Adipocyte (in vitro differentiated cells): ENCODE results near the gene CELA1.
"Not testable (repeated sequence)": the region's sequence is repeated elsewhere in the genome, so short reads cannot be mapped to it uniquely, and the experiment has no call there.

ENCODE experiments used
- DNase-seq: peaks from one replicate; pipeline ENCODE4 v3.0.0-alpha.2; 2015; ENCODE audit warnings: low read depth
- H3K27me3 ChIP-seq: replicated peaks from 2 replicates; pipeline ENCODE4 v1.7.0; 2013; ENCODE audit warnings: mild to moderate bottlenecking, low read length, moderate library complexity; ENCODE audit not compliant: control insufficient read depth, insufficient read depth
- H3K36me3 ChIP-seq: 2 replicates; pipeline ENCODE4 v1.7.0; 2013; ENCODE audit warnings: low read length, mild to moderate bottlenecking, moderate library complexity; ENCODE audit not compliant: control insufficient read depth, insufficient read depth, severe bottlenecking
- H3K4me1 ChIP-seq: 2 replicates; pipeline ENCODE4 v1.7.0; 2013; ENCODE audit warnings: mild to moderate bottlenecking, low read length, moderate library complexity; ENCODE audit not compliant: control insufficient read depth, insufficient read depth
- H3K4me3 ChIP-seq: 2 replicates; pipeline ENCODE4 v1.7.0; 2013; ENCODE audit warnings: mild to moderate bottlenecking, low read length, moderate library complexity
- H3K9ac ChIP-seq: 2 replicates; pipeline ENCODE4 v1.7.0; 2013; ENCODE audit warnings: mild to moderate bottlenecking, low read length, moderate library complexity
- H3K9me3 ChIP-seq: 2 replicates; pipeline ENCODE4 v1.7.0; 2013; ENCODE audit warnings: mild to moderate bottlenecking, low read length, moderate library complexity; ENCODE audit not compliant: control insufficient read depth

CELA1 gene

DNA sequence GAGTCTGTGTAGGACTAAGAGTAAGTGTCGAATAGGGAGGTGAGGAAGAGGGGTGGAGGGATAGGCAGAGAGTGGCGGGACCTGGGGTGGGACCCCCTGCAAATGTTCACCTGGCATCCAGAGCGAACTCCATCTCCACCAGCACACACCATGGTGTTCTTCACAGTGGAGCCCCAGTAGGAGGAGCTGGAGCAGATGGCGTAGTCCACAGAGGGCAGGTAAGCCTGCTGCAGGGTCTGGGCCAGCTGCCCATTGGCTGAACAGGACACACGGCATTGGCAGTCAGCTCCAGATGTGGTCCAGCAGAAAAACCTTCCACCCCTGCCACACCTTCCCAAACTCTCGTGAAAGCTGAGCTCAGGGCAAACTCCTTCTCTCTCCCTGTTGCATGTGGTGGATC, 6.7 kb downstream of the CELA1 start:
- no peak overlapping the region for H3K9ac ChIP-seq
- H3K4me3 ChIP-seq: no peak overlapping the region
- H3K4me1 ChIP-seq: peaks cover 3% of the 10 kb centered on the region
- no peaks in the 10 kb centered on the region for H3K9me3 ChIP-seq
- no peaks in the 10 kb centered on the region for H3K36me3 ChIP-seq
- H3K27me3 ChIP-seq: no peaks in the 10 kb centered on the region
- DNase-seq: no peak

DNA sequence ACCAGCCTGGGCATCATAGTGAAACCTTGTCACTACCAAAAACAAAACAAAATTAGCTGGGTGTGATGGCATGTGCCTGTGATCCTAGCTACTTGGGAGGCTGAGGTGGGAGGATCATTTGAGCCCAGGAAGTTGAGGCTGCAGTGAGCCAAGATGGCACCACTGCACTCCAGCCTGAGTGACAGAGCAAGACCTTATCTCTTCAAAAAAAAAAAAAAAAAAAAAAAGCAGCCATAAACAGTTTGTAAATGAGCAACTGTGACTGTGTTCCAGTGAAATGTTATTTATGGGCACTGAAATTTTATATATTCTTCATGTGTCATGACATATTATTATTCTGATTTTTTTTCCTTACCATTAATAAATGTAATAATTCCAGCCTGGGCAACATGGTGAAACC, 9.1 kb downstream of the CELA1 start:
- not testable (repeated sequence) for H3K4me3 ChIP-seq, H3K36me3 ChIP-seq, H3K4me1 ChIP-seq, H3K9ac ChIP-seq, H3K27me3 ChIP-seq, H3K9me3 ChIP-seq, DNase-seq

DNA sequence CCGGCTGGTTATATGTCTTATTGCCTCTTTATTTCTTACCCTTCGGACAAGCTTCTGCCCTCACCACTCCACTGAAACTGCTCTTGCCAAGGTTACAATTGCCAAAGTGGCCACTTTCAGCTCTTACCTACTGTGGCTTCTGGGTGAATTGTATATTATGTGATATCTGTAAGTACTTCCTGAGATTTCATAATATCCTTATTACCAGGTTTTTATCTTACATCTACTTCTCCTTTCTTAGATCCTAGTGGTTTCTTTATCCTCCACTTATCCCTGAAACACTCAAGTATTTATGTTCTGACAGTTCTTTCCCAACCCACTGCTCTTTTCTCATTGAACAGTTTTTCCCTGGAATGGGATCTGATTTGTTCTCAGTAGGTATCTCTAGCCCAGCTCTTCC, 10.5 kb downstream of the CELA1 start:
- Histone ChIP-seq H3K27me3 (no peaks in the 10 kb centered on the region), H3K4me3 (no peak overlapping the region), H3K4me1 (no peaks in the 10 kb centered on the region), H3K36me3 (no peaks in the 10 kb centered on the region), H3K9me3 (no peaks in the 10 kb centered on the region), H3K9ac (no peak overlapping the region)
- no peak for DNase-seq

DNA sequence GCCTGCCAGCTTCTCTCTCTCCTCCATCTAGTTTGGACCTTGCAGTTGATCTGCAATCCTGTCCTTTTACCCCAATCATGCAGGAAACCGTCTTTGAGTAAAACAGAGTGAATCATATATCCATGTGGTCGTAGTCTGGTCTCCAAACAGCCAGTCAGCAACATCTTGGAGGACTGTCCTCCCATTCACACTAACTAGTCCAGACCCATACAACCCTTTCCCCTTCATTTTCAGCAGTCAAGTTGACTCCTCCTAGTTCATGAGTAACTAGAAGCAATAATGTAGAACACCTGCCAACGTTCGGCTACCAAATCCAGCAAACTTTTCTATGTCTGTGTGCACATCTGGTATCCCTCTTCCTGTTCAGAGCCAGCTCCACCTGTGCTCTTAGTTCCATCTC, 11.7 kb downstream of the CELA1 start:
- H3K4me3 ChIP-seq: no peak overlapping the region
- DNase-seq: no peak

DNA sequence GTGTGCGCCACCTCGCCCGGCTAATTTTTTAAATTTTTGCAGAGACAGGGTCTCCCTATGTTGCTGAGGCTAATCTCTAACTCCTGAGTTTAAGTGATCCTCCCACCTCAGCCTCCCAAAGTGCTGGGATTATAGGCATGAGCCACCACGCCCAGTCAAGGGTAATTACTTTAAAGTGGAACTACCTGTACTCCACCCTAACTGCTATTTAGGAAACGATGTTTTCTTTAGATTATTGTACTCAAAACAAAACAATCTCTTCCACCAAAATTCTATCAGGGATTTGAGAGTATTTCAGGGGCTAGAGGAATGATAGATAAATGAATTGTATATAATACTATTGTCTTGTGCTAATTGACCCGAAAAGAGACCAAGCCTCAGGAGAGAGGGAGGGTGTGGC, 12.9 kb downstream of the CELA1 start:
- Histone ChIP-seq H3K4me1 (no peaks in the 10 kb centered on the region), H3K4me3 (no peak overlapping the region), H3K27me3 (no peaks in the 10 kb centered on the region), H3K9me3 (no peaks in the 10 kb centered on the region), H3K9ac (no peak overlapping the region), H3K36me3 (no peaks in the 10 kb centered on the region)
- DNase-seq: no peak

More for the DNA sequence above, 11.7 kb downstream of the CELA1 start:
- Histone ChIP-seq H3K9ac (no peak overlapping the region), H3K27me3 (no peaks in the 10 kb centered on the region), H3K9me3 (no peaks in the 10 kb centered on the region), H3K4me1 (no peaks in the 10 kb centered on the region), H3K36me3 (no peaks in the 10 kb centered on the region)

DNA sequence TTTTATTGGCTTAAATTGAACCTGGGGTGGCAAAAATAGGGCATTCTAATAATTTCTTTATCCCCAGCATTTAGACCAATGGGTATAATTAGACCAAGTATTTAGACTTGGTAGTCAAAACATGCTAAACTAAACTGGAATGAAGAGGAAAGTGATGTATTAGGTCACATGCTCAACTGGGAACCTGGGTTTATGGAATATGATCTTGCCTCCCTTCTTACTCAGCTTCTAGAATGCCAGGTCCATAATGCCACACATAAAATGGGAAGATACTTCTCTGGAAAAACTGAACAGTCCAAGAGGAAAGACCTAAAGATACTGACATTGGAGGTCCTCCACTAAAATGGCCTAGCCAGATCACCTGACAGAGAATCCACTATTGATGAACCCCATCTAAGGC, 16.3 kb downstream of the CELA1 start:
- Histone ChIP-seq H3K27me3 (no peaks in the 10 kb centered on the region), H3K4me3 (no peak overlapping the region), H3K4me1 (peaks cover 14% of the 10 kb centered on the region), H3K36me3 (no peaks in the 10 kb centered on the region), H3K9ac (no peak overlapping the region), H3K9me3 (no peaks in the 10 kb centered on the region)
- no peak for DNase-seq

DNA sequence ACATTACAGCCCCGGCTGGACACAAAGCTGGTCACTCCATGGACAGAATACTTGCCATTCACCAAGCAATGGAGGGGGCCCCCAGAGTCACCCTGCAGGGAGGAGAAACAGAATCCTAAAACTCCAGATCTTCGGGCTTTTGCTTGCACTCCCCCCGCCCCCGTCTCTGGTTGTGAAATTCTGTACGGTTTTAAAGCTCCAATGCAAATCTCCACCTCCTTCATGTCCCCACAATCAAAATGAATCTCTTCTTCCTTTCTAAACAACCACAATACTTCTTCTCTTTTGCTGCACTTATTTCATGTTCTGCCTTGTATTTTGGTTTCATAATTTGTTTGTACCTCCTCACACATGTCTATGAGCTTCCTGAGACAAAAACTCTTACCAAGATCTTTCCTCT, 16.7 kb downstream of the CELA1 start:
- Histone ChIP-seq H3K9ac (no peak overlapping the region), H3K4me1 (peaks cover 14% of the 10 kb centered on the region), H3K4me3 (no peak overlapping the region), H3K9me3 (no peaks in the 10 kb centered on the region), H3K36me3 (no peaks in the 10 kb centered on the region), H3K27me3 (no peaks in the 10 kb centered on the region)
- DNase-seq: peak; percentile 32

DNA sequence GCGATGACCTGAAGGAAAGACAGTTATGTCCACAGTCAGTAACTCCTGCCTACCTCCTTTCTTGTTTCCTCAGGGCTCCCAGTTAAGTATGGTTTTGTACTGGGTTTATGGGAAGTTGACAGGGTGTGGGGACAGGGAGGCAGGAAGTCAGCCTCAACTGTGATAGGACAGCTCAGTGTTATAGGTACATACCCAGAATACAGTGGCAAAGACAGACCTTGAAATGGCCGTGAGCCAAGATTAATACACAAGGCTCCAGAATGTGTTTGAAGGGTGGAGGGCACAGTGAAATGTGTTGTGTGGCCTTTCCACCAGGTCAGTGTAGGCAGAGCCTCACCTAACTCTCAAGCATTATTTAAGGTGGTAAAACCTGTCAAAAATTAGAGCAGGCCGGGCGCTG, 17.9 kb downstream of the CELA1 start:
- Histone ChIP-seq H3K4me3 (no peak overlapping the region), H3K9ac (no peak overlapping the region), H3K27me3 (no peaks in the 10 kb centered on the region), H3K36me3 (no peaks in the 10 kb centered on the region), H3K4me1 (peaks cover 14% of the 10 kb centered on the region), H3K9me3 (no peaks in the 10 kb centered on the region)
- no peak for DNase-seq

DNA sequence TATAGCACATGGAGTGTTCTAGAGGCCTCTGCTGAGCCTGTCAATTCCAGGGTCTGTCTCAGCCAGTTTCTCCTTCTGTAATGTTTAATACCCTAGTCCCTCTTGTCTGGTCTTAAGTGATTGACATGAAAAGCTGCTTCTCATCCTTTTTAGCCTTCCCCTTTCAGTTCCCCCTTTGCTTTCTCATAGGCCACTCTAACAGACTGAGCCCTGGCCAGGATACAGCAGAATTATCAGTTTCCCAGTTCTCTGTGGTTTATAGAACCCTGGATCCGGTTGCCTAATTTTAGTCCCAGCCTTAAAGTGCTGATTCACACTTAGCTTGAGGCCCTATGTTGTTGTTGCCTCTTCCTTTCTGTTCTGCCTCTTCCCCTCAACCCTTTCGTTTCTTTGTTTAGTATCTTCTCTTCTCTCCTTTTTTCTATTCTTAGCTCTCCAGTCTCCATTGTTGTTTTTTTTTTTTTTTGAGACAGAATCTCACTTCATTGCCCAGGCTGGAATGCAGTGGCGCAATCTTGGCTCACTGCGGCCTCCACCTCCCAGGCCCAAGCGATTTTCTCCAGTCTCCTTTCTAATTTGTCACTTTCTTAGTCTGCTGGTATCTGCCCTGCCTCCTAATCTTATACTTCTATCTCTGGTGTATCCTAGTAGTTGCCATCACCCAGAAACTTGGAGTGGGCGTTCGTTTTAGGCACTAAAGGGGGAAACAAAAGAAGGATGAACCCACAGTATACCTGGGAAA, 19.6 kb downstream of the CELA1 start:
- peak; percentile 69 for DNase-seq
- Histone ChIP-seq H3K4me1 (peaks cover 14% of the 10 kb centered on the region), H3K36me3 (no peaks in the 10 kb centered on the region), H3K27me3 (no peaks in the 10 kb centered on the region), H3K9ac (peak overlapping the region; percentile 72), H3K9me3 (no peaks in the 10 kb centered on the region), H3K4me3 (no peak overlapping the region)

DNA sequence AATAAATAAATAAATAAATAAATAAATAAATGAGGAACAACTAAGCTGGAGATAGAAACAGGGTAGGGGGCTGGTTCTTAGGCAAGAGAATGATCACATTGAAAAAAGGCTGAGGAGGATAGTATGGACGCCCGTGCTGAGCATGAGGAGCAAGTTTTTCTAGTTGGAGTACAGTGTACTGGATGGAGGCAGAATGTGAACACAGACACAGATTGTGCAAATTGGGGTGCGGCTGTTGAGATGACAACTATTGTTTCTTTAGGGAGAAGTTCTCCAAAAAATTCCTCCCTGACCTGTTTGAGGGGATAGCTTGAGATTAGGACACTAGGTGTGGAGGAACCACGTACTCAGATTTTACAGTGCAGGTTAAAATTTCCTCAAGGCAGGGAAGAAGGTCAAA, 21.5 kb downstream of the CELA1 start:
- Histone ChIP-seq H3K4me1 (peaks cover 23% of the 10 kb centered on the region), H3K9me3 (no peaks in the 10 kb centered on the region), H3K4me3 (no peak overlapping the region), H3K36me3 (no peaks in the 10 kb centered on the region), H3K27me3 (no peaks in the 10 kb centered on the region), H3K9ac (no peak overlapping the region)
- DNase-seq: no peak

DNA sequence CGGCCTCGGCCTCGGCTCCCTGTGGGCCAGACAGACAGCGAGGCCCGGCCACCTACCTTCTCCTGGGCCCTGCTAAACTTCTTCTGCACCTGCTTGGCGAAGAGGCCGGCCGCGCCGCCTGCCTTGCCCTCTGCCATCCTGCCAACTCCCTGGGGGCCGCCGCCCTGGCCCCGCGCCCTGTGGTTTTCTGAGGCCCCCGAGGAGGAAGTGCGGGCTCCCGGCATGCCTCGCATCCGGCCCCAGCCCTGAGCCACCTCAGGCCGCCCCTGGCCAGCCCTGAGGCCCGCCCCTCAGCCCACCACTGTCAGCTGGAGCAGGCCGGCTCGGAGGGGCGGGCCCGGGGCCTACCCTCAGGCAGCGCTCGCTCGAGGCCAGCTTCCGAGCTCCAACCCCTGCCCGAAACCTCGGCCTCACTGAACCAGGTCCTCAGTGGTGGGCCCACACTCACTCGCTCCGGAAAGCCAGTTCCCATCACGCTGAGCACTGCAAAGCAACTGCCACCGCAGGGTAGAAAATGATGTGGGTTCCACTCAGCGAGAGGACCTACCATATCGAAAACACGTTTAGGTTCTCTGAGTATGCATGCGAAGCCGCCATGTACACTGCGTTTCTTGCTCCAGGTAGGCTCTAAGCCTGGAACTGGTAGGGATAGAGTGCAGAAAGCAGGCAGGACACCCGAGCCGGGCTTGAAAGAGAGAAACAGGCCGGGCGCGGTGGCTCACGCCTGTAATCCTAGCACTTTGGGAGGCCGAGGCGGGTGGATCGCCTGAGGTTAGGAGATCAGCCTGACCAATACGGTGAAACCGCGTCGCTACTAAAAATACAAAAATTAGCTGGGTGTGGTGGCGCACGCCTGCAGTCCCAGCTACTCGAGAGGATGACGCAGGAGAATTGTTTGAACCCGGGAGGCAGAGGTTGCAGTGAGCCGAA, 22.2 kb downstream of the CELA1 start, which contains the start of gene BIN2:
Gene BIN2 (minus strand): TSS at position 209 of the 930 bp plus-strand sequence. CDS start 72 bp downstream, at position 137.
- peaks cover 23% of the 10 kb centered on the region for H3K4me1 ChIP-seq
- no peaks in the 10 kb centered on the region for H3K27me3 ChIP-seq
- H3K9me3 ChIP-seq: no peaks in the 10 kb centered on the region
- no peaks in the 10 kb centered on the region for H3K36me3 ChIP-seq
- H3K9ac ChIP-seq: no peak within 1 kb of the TSS
- DNase-seq: no peak
- H3K4me3 ChIP-seq: no peak within 1 kb of the TSS
